Measurements from ENCODE around the gene FAM168A.

DNA sequence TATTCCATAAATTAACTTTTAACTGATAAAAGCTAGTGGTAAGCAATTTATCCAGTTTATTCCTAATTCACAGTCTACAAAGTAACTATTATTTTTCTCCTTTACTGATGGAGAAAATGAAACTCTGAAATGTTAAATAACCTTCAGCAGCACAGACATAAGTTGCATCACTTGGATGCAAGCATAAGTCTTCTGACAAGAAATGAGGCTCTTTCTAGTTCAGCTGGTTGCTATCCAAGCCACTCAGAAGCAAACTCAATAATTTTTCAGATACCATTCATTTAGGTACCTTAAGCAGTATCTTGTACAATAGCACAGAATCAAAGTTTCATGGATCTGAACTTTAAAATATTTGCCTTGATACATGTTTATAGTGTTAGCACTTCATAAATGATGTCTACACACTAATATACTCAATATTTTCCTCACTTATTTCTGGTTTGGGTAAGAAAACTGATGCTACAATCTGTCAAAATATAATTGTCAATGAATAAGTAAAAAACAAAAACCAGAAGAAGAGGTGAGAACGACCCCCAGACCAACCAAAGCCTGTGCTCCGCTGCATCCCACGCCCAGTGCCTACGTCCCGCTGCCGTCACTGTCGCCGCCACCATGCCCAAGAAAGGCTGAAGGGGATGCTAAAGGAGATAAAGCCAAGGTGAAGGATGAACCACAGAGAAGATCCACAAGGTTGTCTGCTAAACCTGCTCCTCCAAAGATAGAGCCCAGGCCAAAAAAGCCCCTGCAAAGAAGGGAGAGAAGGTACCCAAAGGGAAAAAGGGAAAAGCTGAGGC lies 18.1 kb downstream of the FAM168A start:
- TF ChIP-seq POLR2A (IDR thresholded peaks at IDR 0.05), result no peak
- TF ChIP-seq, protein P1, sequence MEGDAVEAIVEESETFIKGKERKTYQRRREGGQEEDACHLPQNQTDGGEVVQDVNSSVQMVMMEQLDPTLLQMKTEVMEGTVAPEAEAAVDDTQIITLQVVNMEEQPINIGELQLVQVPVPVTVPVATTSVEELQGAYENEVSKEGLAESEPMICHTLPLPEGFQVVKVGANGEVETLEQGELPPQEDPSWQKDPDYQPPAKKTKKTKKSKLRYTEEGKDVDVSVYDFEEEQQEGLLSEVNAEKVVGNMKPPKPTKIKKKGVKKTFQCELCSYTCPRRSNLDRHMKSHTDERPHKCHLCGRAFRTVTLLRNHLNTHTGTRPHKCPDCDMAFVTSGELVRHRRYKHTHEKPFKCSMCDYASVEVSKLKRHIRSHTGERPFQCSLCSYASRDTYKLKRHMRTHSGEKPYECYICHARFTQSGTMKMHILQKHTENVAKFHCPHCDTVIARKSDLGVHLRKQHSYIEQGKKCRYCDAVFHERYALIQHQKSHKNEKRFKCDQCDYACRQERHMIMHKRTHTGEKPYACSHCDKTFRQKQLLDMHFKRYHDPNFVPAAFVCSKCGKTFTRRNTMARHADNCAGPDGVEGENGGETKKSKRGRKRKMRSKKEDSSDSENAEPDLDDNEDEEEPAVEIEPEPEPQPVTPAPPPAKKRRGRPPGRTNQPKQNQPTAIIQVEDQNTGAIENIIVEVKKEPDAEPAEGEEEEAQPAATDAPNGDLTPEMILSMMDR (IDR thresholded peaks at IDR 0.05), result no peak
- TF ChIP-seq POLR2AphosphoS5 (IDR thresholded peaks at IDR 0.05; ENCODE audit: insufficient read depth in 1 of 2, low read depth in 1 of 2), result no peak
